Amniotic stem cell (primary cell): ENCODE measurements around the gene NCK1.

Experiments used
- DNase-seq: peaks from one replicate; lab custom pipeline; 2025; lab: John Stamatoyannopoulos, UW

Gene NCK1

GRCh38 chr3:136988651-136989050 is 126.6 kb downstream of the NCK1 start:
- DNase-seq = no peak

GRCh38 chr3:136989781-136990524 is 127.9 kb downstream of the NCK1 start:
- no peak for DNase-seq

GRCh38 chr3:136990826-136991225 is 128.8 kb downstream of the NCK1 start:
- no peak for DNase-seq

GRCh38 chr3:136992115-136992514 is 130.1 kb downstream of the NCK1 start:
- DNase-seq = no peak

GRCh38 chr3:136994772-136995516 is 132.9 kb downstream of the NCK1 start:
- no peak for DNase-seq

- no peak for DNase-seq
These were observed 133.6 kb downstream of the NCK1 start for GRCh38 chr3:136995652-136996051.
